K562 (cell line): ENCODE results near the gene HNRNPK. TPM values are rescaled to one million over a fixed set of nuclear protein-coding genes. Genes with fewer than 3 reads are reported as not detected.
A peak's percentile ranks its signal among the peaks of the same experiment; 100 is the strongest.

Source experiments
- ATAC-seq: fragments of 200-7000 bp; cut with Tn5 transposase; 3 replicates; pipeline ENCODE4 v1.9.1; 2020; ENCODE audit warnings: moderate library complexity
- BruUV-seq: library from RNA; stranded (reverse); fragments of 400-500 nt; replicated peaks from 2 replicates; lab custom pipeline; 2021; lab: Mats Ljungman, UMichigan
- CTCF ChIA-PET: fragments of 300-600 bp; formaldehyde crosslinking; extraction: SDS; loops from one replicate; lab custom pipeline; 2021; ENCODE audit warnings: low intra/inter-chr PET ratio; lab: Yijun Ruan, JAX
- POLR2A ChIA-PET: fragments of 300-600, 350-650 bp; sonication (Branson Sonifier 250); formaldehyde crosslinking; extraction: SDS; loops from one replicate; lab custom pipeline; 2021; ENCODE audit warnings: antibody characterized with exemption, inconsistent platforms; lab: Yijun Ruan, JAX
- DNase-seq, 4 experiments: peaks; one replicate each; pipeline versions ENCODE4 v3.0.0 to v3.0.0-alpha.2; 2011 to 2018; ENCODE audit warnings: low spot score in 3 of 4, mixed read lengths in 3 of 4; ENCODE audit errors: extremely low read depth in 1 of 4
- FAIRE-seq: peaks from 2 replicates; lab custom pipeline; 2011; peaks lifted over from hg19 to GRCh38; lab: Jason Lieb, UNC
- H2AFZ ChIP-seq: 2 replicates; pipeline ENCODE4 v1.6.0; 2011; ENCODE audit warnings: low read depth, low read length, control low read depth, inconsistent platforms
- H3K27ac ChIP-seq: fragments of 200-600 bp; 3 replicates; pipeline ENCODE4 v1.8.0; 2011; ENCODE audit warnings: low read depth, mild to moderate bottlenecking, control low read depth, inconsistent platforms, low read length, moderate library complexity, mixed read lengths; ENCODE audit errors: extremely low read depth
- H3K27me3 ChIP-seq, 2 experiments: fragments of 300-600 bp in 1 of 2; 2 replicates in 1 of 2; 3 replicates in 1 of 2; pipeline versions ENCODE4 v1.6.0 to v1.8.0; 2011; ENCODE audit warnings: inconsistent platforms in 2 of 2, low read length in 2 of 2, mild to moderate bottlenecking in 1 of 2, mixed read lengths in 1 of 2, moderate library complexity in 1 of 2; ENCODE audit not compliant: control insufficient read depth in 2 of 2, insufficient read depth in 2 of 2
- H3K36me3 ChIP-seq: fragments of 300-600 bp; 3 replicates; pipeline ENCODE4 v1.8.0; 2011; ENCODE audit warnings: mild to moderate bottlenecking, low read length, inconsistent platforms; ENCODE audit not compliant: control insufficient read depth, insufficient read depth
- H3K4me1 ChIP-seq, 2 experiments: fragments of 200-600 bp in 1 of 2; replicated peaks in 1 of 2; 2 replicates in 1 of 2; 3 replicates in 1 of 2; pipeline versions ENCODE4 v1.5.1 to v1.8.0; 2011; ENCODE audit warnings: inconsistent platforms in 2 of 2, low read length in 2 of 2, mild to moderate bottlenecking in 1 of 2, mixed read lengths in 1 of 2, moderate library complexity in 1 of 2; ENCODE audit not compliant: control insufficient read depth in 2 of 2, insufficient read depth in 2 of 2
- H3K4me2 ChIP-seq: 2 replicates; pipeline ENCODE4 v1.6.1; 2011; ENCODE audit warnings: low read length, control low read depth, inconsistent platforms, mixed read lengths; ENCODE audit not compliant: insufficient read depth
- H3K4me3 ChIP-seq: fragments of 200-600 bp; sonication (generic), shearing (Covaris generic); 2 replicates; pipeline ENCODE4 v1.5.1; 2016; ENCODE audit warnings: control low read depth, inconsistent platforms
- H3K79me2 ChIP-seq: fragments of 200-600 bp; 3 replicates; pipeline ENCODE4 v1.8.0; 2011; ENCODE audit warnings: low read length, inconsistent platforms; ENCODE audit not compliant: control insufficient read depth, insufficient read depth
- H3K9ac ChIP-seq, 2 experiments: 2 replicates each; pipeline versions ENCODE4 v1.6.0 to v1.6.1; 2011; ENCODE audit warnings: low read depth in 2 of 2, low read length in 2 of 2, control low read depth in 1 of 2, inconsistent platforms in 1 of 2, mild to moderate bottlenecking in 1 of 2, mixed read lengths in 1 of 2; ENCODE audit not compliant: insufficient read depth in 1 of 2
- H3K9me1 ChIP-seq: one replicate; pipeline ENCODE4 v1.6.0; 2011; ENCODE audit warnings: inconsistent platforms, mild to moderate bottlenecking, low read length, moderate library complexity; ENCODE audit not compliant: control insufficient read depth, insufficient read depth
- H3K9me3 ChIP-seq: replicated peaks from 2 replicates; pipeline ENCODE4 v1.5.1; 2011; ENCODE audit warnings: low read depth, low read length, inconsistent platforms; ENCODE audit not compliant: control insufficient read depth, insufficient read depth
- H4K20me1 ChIP-seq: replicated peaks from 2 replicates; pipeline ENCODE4 v1.6.1; 2011; ENCODE audit warnings: low read length, inconsistent platforms, mixed read lengths; ENCODE audit not compliant: control insufficient read depth, insufficient read depth
- BMI1 ChIP-seq: fragments of 150-350 bp; IDR thresholded peaks from 2 replicates; pipeline ENCODE4 v1.6.1; 2014; ENCODE audit warnings: low read length
- CHD1 ChIP-seq: fragments of 200-600 bp; sonication (generic); IDR thresholded peaks from one replicate; pipeline ENCODE4 v1.6.1; 2012; ENCODE audit warnings: mild to moderate bottlenecking, moderate library complexity, low read length, inconsistent platforms
- ELK1 ChIP-seq: sonication (generic); formaldehyde crosslinking; IDR thresholded peaks from 2 replicates; pipeline ENCODE4 v1.8.1; 2022; ENCODE audit warnings: missing genetic modification reagents
- KLF16 ChIP-seq: IDR thresholded peaks from 2 replicates; pipeline ENCODE4 v1.6.1; 2016; ENCODE audit warnings: antibody characterized with exemption
- L3MBTL2 ChIP-seq: fragments of 450-650 bp; IDR thresholded peaks from 2 replicates; pipeline ENCODE4 v1.6.1; 2016; ENCODE audit warnings: mild to moderate bottlenecking, moderate library complexity
- LCOR ChIP-seq: sonication (generic); formaldehyde crosslinking; IDR thresholded peaks from 2 replicates; pipeline ENCODE4 v1.8.0; 2022; ENCODE audit warnings: mild to moderate bottlenecking, missing genetic modification reagents
- MTA3 ChIP-seq: fragments of 450-650 bp; formaldehyde crosslinking; IDR thresholded peaks from 2 replicates; pipeline ENCODE4 v1.6.1; 2017; ENCODE audit warnings: mild to moderate bottlenecking, borderline replicate concordance
- NBN ChIP-seq: fragments of 450-650 bp; IDR thresholded peaks from 2 replicates; pipeline ENCODE4 v1.6.1; 2016; ENCODE audit warnings: low read depth, mild to moderate bottlenecking
- NRF1 ChIP-seq, 2 experiments: fragments of 450-650 bp; IDR thresholded peaks in 1 of 2; conservative IDR thresholded peaks in 1 of 2; 2 replicates each; pipeline ENCODE4 v1.6.1; 2014; ENCODE audit warnings: mild to moderate bottlenecking in 2 of 2
- POLR3A ChIP-seq: IDR thresholded peaks from 2 replicates; pipeline ENCODE4 v1.6.1; 2011; ENCODE audit warnings: borderline replicate concordance, mild to moderate bottlenecking, moderate library complexity; ENCODE audit not compliant: insufficient read length, insufficient read depth; ENCODE audit errors: extremely low read depth
- RNF2 ChIP-seq: sonication (generic); IDR thresholded peaks from 2 replicates; pipeline ENCODE4 v1.6.1; 2016
- SIRT6 ChIP-seq: IDR thresholded peaks from one replicate; pipeline ENCODE4 v1.6.1; 2012; ENCODE audit warnings: low read depth, mild to moderate bottlenecking, control low read depth, inconsistent platforms, low read length, moderate library complexity
- XRCC5 ChIP-seq: fragments of 200-400 bp; formaldehyde crosslinking; IDR thresholded peaks from 2 replicates; pipeline ENCODE4 v1.6.1; 2017; ENCODE audit warnings: low read depth, mild to moderate bottlenecking, low read length
- WGBS: fragments of 100-300 bp; shearing (Covaris generic); methylation state at CpG from one replicate; pipeline ENCODE4 v1.1.6; 2016; ENCODE audit warnings: low coverage, mixed read lengths; ENCODE audit not compliant: insufficient coverage; ENCODE audit errors: missing lambda C conversion rate; 5-methylcytosine and 5-hydroxymethylcytosine counted together
- in situ Hi-C: fragments of 300-500 bp; cut with MboI; formaldehyde crosslinking; loops from 4 replicates; pipeline ENCODE4 v1.15.0; 2018; ENCODE audit warnings: inconsistent platforms, mixed read lengths
- intact Hi-C: fragments of 100-400 bp; cut with micrococcal nuclease; formaldehyde crosslinking; loops from 2 replicates; pipeline ENCODE4 v1.14.2; 2022
- polyA plus RNA-seq, 8 experiments: library from polyadenylated mRNA; depleted of rRNA in 4 of 8; stranded (reverse) in 5 of 8; unstranded in 3 of 8; fragments of >200 nt; fragmentation: Nextera tagmentation in 2 of 8; fragmentation: Illumina TruSeq in 1 of 8; extraction: Ambion mirVana in 2 of 8; extraction: Trizol in 1 of 8; gene quantifications; 2 replicates each; pipeline versions ENCODE4 v1.2.1 to v1.2.3, GENCODE V29; 2011 to 2014; ENCODE audit warnings: inconsistent platforms in 1 of 8, missing spikeins in 1 of 8
- total RNA-seq, 7 experiments: library from RNA; depleted of rRNA in 6 of 7; stranded (reverse); fragments of >200 nt in 6 of 7; fragmentation: Illumina TruSeq in 2 of 7; extraction: Trizol in 2 of 7; gene quantifications; 2 replicates each; pipeline versions ENCODE4 v1.2.1 to v1.2.3, GENCODE V29; 2011 to 2021; ENCODE audit warnings: low replicate concordance in 1 of 7
- TF ChIP-seq, protein P1 (sequence below): fragments of 450-650 bp; IDR thresholded peaks from 2 replicates; pipeline ENCODE4 v1.6.1; 2016

HNRNPK gene
- total and polyA plus RNA-seq, 9 of the 15 experiments (the other 6 are each of a cell fraction or from before 2014, with no cell fraction given), result 224 to 883 (median 618) TPM

- peak overlapping the region; percentile 97 for H2AFZ ChIP-seq
- H3K4me2 ChIP-seq, result peak overlapping the region; percentile 91
- H4K20me1 ChIP-seq, result no peaks in the 10 kb centered on the region
- H3K9me3 ChIP-seq, result no peaks in the 10 kb centered on the region
- no peaks in the 10 kb centered on the region for H3K27me3 ChIP-seq
- intact Hi-C loops, result no loop called here
- in situ Hi-C loops, result no loop called here
- TSS peak; percentile 79 for BruUV-seq
- peak; percentile 32 for FAIRE-seq
- peak overlapping the region; percentile 94 for H3K27ac ChIP-seq
- ATAC-seq, result peak; percentile 73
- peak overlapping the region; percentile 97 to 98 for H3K9ac ChIP-seq
- H3K4me1 ChIP-seq, result peaks cover 2 to 14% of the 10 kb centered on the region in 2 experiments; a peak in 3 of 5 replicates
- H3K79me2 ChIP-seq, result peaks cover 23% of the 10 kb centered on the region
- 0% methylated on average over 13 of the region's 23 CpGs for WGBS
- ChIA-PET POLR2A (interaction anchor here (0.6 to 1.4 kb wide), 8 partner anchors 10 to 284 kb away, joined by 3 to 7 read pairs (median 3); partner anchors contain the start of genes HNRNPK and RMI1), CTCF (no interaction called here)
- peaks cover 16% of the 10 kb centered on the region; the same call in 1 of the 3 replicates for H3K36me3 ChIP-seq
- H3K9me1 ChIP-seq, result no peaks in the 10 kb centered on the region
- peak in 2 of 4 experiments; percentile 28 to 49 for DNase-seq
- peak overlapping the region; percentile 75 for H3K4me3 ChIP-seq
- no peak for TF ChIP-seq XRCC5
- peak; percentile 15 to 42; a peak in 2 of 4 replicates for TF ChIP-seq NRF1 (conservative IDR thresholded peaks at IDR 0.05 in 1 of 2, IDR thresholded peaks at IDR 0.05 in 1 of 2)
- peak; percentile 26 for TF ChIP-seq CHD1
- TF ChIP-seq POLR3A, result no peak
- no peak for TF ChIP-seq BMI1
- no peak for TF ChIP-seq NBN
- no peak for TF ChIP-seq SIRT6
- TF ChIP-seq MTA3, result 0 out of 2 replicates have a peak, but pooled peaks have one; percentile 4
- no peak for TF ChIP-seq RNF2
- TF ChIP-seq, protein P1, sequence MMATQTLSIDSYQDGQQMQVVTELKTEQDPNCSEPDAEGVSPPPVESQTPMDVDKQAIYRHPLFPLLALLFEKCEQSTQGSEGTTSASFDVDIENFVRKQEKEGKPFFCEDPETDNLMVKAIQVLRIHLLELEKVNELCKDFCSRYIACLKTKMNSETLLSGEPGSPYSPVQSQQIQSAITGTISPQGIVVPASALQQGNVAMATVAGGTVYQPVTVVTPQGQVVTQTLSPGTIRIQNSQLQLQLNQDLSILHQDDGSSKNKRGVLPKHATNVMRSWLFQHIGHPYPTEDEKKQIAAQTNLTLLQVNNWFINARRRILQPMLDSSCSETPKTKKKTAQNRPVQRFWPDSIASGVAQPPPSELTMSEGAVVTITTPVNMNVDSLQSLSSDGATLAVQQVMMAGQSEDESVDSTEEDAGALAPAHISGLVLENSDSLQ, result peak; percentile 35; the same call in 1 of the 2 replicates
- peak; percentile 32 for TF ChIP-seq L3MBTL2
- no peak for TF ChIP-seq LCOR (CRISPR knock-in tag)
- TF ChIP-seq ELK1 (CRISPR knock-in tag), result no peak
- TF ChIP-seq KLF16, result no peak
Measured at GRCh38 chr9:83956086-83956435, 24.0 kb downstream of the HNRNPK start.
